ENCODE results near the gene BRF1.

DNA sequence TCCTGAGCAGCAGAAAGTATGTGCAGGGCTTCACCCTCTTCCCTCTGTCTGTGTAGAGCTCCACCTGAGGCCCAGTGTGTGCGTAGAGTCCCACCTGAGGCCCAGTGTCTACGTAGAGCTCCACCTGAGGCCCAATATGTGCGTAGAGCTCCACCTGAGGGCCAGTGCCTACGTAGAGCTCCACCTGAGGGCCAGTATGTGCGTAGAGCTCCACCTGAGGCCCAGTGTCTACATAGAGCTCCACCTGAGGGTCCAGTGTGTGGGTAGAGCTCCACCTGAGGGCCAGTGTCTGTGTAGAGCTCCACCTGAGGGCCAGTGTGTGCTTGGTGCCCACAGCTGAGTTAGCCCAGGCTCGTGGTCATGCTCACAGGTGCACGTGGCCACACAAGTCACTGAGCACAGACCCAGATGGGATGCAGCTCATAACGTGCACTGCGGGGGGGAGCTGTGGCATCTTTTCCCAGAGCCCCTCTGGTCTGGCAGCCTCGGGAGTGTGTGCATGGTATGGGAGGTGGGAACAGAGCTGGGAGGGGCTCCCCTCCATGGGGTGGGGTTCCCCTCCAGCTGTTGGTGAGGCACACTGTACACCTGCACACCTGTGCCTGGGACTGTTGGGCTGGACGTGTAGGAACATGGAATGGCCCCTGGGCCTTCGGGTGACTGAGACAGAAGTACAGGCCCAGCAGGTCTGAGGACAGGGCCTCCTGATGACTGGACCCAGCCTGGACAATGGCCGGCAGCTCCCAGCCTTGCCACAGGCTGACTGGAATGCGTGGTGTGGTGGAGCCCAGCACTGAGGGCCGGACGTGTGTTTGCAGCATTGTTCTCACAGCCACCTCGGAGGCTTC, 33.8 kb upstream of the BRF1 start:
- TF ChIP-seq YY1 (IDR thresholded peaks at IDR 0.05; ENCODE audit: insufficient read depth, insufficient read length) = no peak
- TF ChIP-seq SUZ12 (IDR thresholded peaks at IDR 0.05; ENCODE audit: extremely low read depth, insufficient read depth, insufficient read length) = no peak
- no peak for TF ChIP-seq ZNF274 (IDR thresholded peaks at IDR 0.05; ENCODE audit: low read depth, low read length)

Measured in NT2/D1 (cell line).